Activated CD8-positive, alpha-beta memory T cell treated with anti-CD3 and anti-CD28 coated beads, Interleukin-2, amount 10 ng/mL, durations not matched to agents 7 days and 5 days (primary cell): Measurements from ENCODE around the gene CX3CL1. TPM values are rescaled to one million over a fixed set of nuclear protein-coding genes. Genes with fewer than 3 reads are reported as not detected.

Source experiments
- ATAC-seq: fragments of 150-1000 bp; cut with Tn5 transposase; one replicate; pipeline ENCODE4 v1.10.0; 2021; ENCODE audit warnings: moderate library complexity
- CTCF ChIA-PET: fragments of 350-600 bp; sonication (Branson Sonifier 250); formaldehyde crosslinking; loops from one replicate; lab custom pipeline; 2021; ENCODE audit warnings: antibody characterized with exemption; lab: Charles Lee
- DNase-seq: peaks from one replicate; pipeline ENCODE4 v3.0.0-alpha.2; 2020
- H3K27ac Mint-ChIP-seq: one replicate; pipeline ENCODE4 v1.8.0; 2021; ENCODE audit warnings: mild to moderate bottlenecking, mixed read lengths
- H3K27me3 Mint-ChIP-seq: one replicate; pipeline ENCODE4 v1.8.0; 2021; ENCODE audit warnings: mixed read lengths
- H3K36me3 Mint-ChIP-seq: one replicate; pipeline ENCODE4 v1.8.0; 2021; ENCODE audit warnings: mild to moderate bottlenecking, mixed read lengths
- H3K4me1 Mint-ChIP-seq: one replicate; pipeline ENCODE4 v1.8.0; 2021; ENCODE audit warnings: mixed read lengths
- H3K4me3 Mint-ChIP-seq: one replicate; pipeline ENCODE4 v1.8.0; 2021; ENCODE audit warnings: mild to moderate bottlenecking, moderate library complexity, mixed read lengths
- H3K9me3 Mint-ChIP-seq: one replicate; pipeline ENCODE4 v1.8.0; 2022; ENCODE audit warnings: low read depth, mixed read lengths
- total RNA-seq, 2 experiments: library from RNA; stranded (reverse); gene quantifications; one replicate each; pipeline ENCODE4 v1.2.3, GENCODE V29; 2021

The CX3CL1 gene
- total RNA-seq, 2 experiments from 2014 or later = not detected

- Mint-ChIP-seq H3K27ac (no peak overlapping the region), H3K36me3 (no peaks in the 10 kb centered on the region), H3K9me3 (no peaks in the 10 kb centered on the region), H3K4me1 (no peaks in the 10 kb centered on the region), H3K4me3 (no peak overlapping the region), H3K27me3 (peaks cover 7% of the 10 kb centered on the region)
- DNase-seq (no peak), ATAC-seq (no peak)
- CTCF ChIA-PET = interaction anchor here (1.5 to 15.5 kb wide), 2 partner anchors 15 to 107 kb away, joined by 3 to 283 read pairs; no protein-coding TSS in a partner anchor
Measured at GRCh38 chr16:57409870-57410587, 37.7 kb downstream of the CX3CL1 start.

- Mint-ChIP-seq H3K4me1 (no peaks in the 10 kb centered on the region), H3K27me3 (peaks cover 3% of the 10 kb centered on the region), H3K36me3 (no peaks in the 10 kb centered on the region), H3K9me3 (no peaks in the 10 kb centered on the region), H3K4me3 (no peak overlapping the region), H3K27ac (no peak overlapping the region)
- DNase-seq (no peak), ATAC-seq (no peak)
- CTCF ChIA-PET = interaction anchor here (15.5 kb wide), 1 partner anchor 109 kb away, joined by 283 read pairs; no protein-coding TSS in a partner anchor
Measured at GRCh38 chr16:57411362-57411976, 39.2 kb downstream of the CX3CL1 start.

DNA sequence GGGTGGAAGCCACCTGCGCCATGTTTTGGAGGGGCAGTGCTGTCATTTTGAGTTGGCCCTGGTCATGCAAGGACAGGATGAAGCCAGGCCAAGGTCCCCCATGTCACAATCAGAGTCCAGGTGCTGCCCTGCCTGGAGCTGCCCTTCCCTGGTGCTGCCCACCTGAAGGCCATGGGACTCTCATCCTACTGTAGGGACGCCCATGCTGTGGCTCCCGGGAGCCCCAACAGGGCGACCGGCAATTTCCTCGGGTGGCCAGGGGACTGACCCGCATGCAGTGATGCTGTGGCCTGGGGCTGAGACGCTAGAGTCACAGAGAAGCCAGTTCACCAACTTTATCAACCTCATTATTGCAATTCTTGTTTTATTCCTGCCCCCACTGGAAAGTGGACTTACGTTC, 40.3 kb downstream of the CX3CL1 start:
- CTCF ChIA-PET = interaction anchor here (15.5 kb wide), 1 partner anchor 110 kb away, joined by 283 read pairs; no protein-coding TSS in a partner anchor
- no peak for ATAC-seq
- Mint-ChIP-seq H3K27me3 (peaks cover 3% of the 10 kb centered on the region), H3K9me3 (no peaks in the 10 kb centered on the region), H3K36me3 (no peaks in the 10 kb centered on the region), H3K27ac (no peak overlapping the region), H3K4me1 (peaks cover 6% of the 10 kb centered on the region), H3K4me3 (no peak overlapping the region)
- no peak for DNase-seq

GRCh38 chr16:57413301-57413730, 41.0 kb downstream of the CX3CL1 start:
- Mint-ChIP-seq H3K36me3 (no peaks in the 10 kb centered on the region), H3K27me3 (peaks cover 3% of the 10 kb centered on the region), H3K27ac (no peak overlapping the region), H3K9me3 (no peaks in the 10 kb centered on the region), H3K4me3 (no peak overlapping the region), H3K4me1 (peaks cover 10% of the 10 kb centered on the region)
- no peak for ATAC-seq
- CTCF ChIA-PET = interaction anchor here (1.6 to 15.5 kb wide), 2 partner anchors 106 to 111 kb away, joined by 7 to 283 read pairs; no protein-coding TSS in a partner anchor
- DNase-seq = no peak

GRCh38 chr16:57413733-57414132, 41.4 kb downstream of the CX3CL1 start:
- no peak for DNase-seq
- Mint-ChIP-seq H3K9me3 (no peaks in the 10 kb centered on the region), H3K4me3 (no peak overlapping the region), H3K27me3 (peaks cover 3% of the 10 kb centered on the region), H3K4me1 (peaks cover 13% of the 10 kb centered on the region), H3K36me3 (no peaks in the 10 kb centered on the region), H3K27ac (no peak overlapping the region)
- ATAC-seq = no peak
- CTCF ChIA-PET = interaction anchor here (0.6 to 15.5 kb wide), 4 partner anchors 8 to 111 kb away, joined by 3 to 283 read pairs (median 5); no protein-coding TSS in a partner anchor

- Mint-ChIP-seq H3K27me3 (no peaks in the 10 kb centered on the region), H3K4me1 (peaks cover 19% of the 10 kb centered on the region), H3K36me3 (no peaks in the 10 kb centered on the region), H3K4me3 (no peak overlapping the region), H3K27ac (no peak overlapping the region), H3K9me3 (no peaks in the 10 kb centered on the region)
- CTCF ChIA-PET = interaction anchor here (0.9 to 15.5 kb wide), 21 partner anchors 11 to 332 kb away, joined by 3 to 283 read pairs (median 6); partner anchors contain the start of genes ARL2BP, CCL17, CIAPIN1 and COQ9
- ATAC-seq (no peak), DNase-seq (no peak)
Measured at GRCh38 chr16:57416084-57416483, 43.8 kb downstream of the CX3CL1 start.

- no peaks in the 10 kb centered on the region for H3K27me3 Mint-ChIP-seq
- no peak overlapping the region for H3K4me3 Mint-ChIP-seq
- peak overlapping the region; percentile 83 for H3K27ac Mint-ChIP-seq
- DNase-seq (no peak), ATAC-seq (no peak)
- H3K36me3 Mint-ChIP-seq = no peaks in the 10 kb centered on the region
- H3K4me1 Mint-ChIP-seq = peaks cover 19% of the 10 kb centered on the region
- H3K9me3 Mint-ChIP-seq = no peaks in the 10 kb centered on the region
- CTCF ChIA-PET = interaction anchor here (0.7 to 15.5 kb wide), 17 partner anchors 12 to 336 kb away, joined by 3 to 283 read pairs (median 8); partner anchors contain the start of genes CIAPIN1, COQ9 and POLR2C
Measured at GRCh38 chr16:57419506-57419905, 47.2 kb downstream of the CX3CL1 start.

- CTCF ChIA-PET = interaction anchor here (1.0 to 15.5 kb wide), 4 partner anchors 40 to 119 kb away, joined by 3 to 283 read pairs (median 8); partner anchors contain the start of gene POLR2C
- DNase-seq (no peak), ATAC-seq (no peak)
Measured at GRCh38 chr16:57422026-57422944, 50.0 kb downstream of the CX3CL1 start.

GRCh38 chr16:57423152-57423551, 50.9 kb downstream of the CX3CL1 start:
- peaks cover 9% of the 10 kb centered on the region for H3K4me1 Mint-ChIP-seq
- H3K36me3 Mint-ChIP-seq = peaks cover 5% of the 10 kb centered on the region
- CTCF ChIA-PET = interaction anchor here (0.7 to 15.5 kb wide), 5 partner anchors 39 to 120 kb away, joined by 3 to 283 read pairs (median 5); partner anchors contain the start of gene POLR2C
- no peak overlapping the region for H3K27ac Mint-ChIP-seq
- H3K4me3 Mint-ChIP-seq = no peak overlapping the region
- H3K27me3 Mint-ChIP-seq = no peaks in the 10 kb centered on the region
- DNase-seq (no peak), ATAC-seq (no peak)
- no peaks in the 10 kb centered on the region for H3K9me3 Mint-ChIP-seq

More at GRCh38 chr16:57422026-57422944, 50.0 kb downstream of the CX3CL1 start:
- Mint-ChIP-seq H3K9me3 (no peaks in the 10 kb centered on the region), H3K27ac (no peak overlapping the region), H3K27me3 (no peaks in the 10 kb centered on the region), H3K4me3 (no peak overlapping the region), H3K36me3 (peaks cover 2% of the 10 kb centered on the region), H3K4me1 (peaks cover 14% of the 10 kb centered on the region)

- DNase-seq = no peak
- Mint-ChIP-seq H3K4me3 (no peak overlapping the region), H3K36me3 (peaks cover 14% of the 10 kb centered on the region), H3K4me1 (no peaks in the 10 kb centered on the region), H3K27me3 (no peaks in the 10 kb centered on the region), H3K27ac (no peak overlapping the region), H3K9me3 (no peaks in the 10 kb centered on the region)
- CTCF ChIA-PET = interaction anchor here (0.7 to 15.5 kb wide), 3 partner anchors 95 to 709 kb away, joined by 3 to 283 read pairs (median 3); no protein-coding TSS in a partner anchor
- ATAC-seq = no peak
Measured at GRCh38 chr16:57424583-57424982, 52.3 kb downstream of the CX3CL1 start.

GRCh38 chr16:57426356-57426755, 54.1 kb downstream of the CX3CL1 start:
- no peaks in the 10 kb centered on the region for H3K4me1 Mint-ChIP-seq
- no peaks in the 10 kb centered on the region for H3K27me3 Mint-ChIP-seq
- H3K36me3 Mint-ChIP-seq = peaks cover 30% of the 10 kb centered on the region
- H3K9me3 Mint-ChIP-seq = no peaks in the 10 kb centered on the region
- ATAC-seq = no peak
- CTCF ChIA-PET = interaction anchor here (1.1 to 2.6 kb wide), 3 partner anchors 9 to 126 kb away, joined by 3 to 11 read pairs (median 6); no protein-coding TSS in a partner anchor
- H3K4me3 Mint-ChIP-seq = no peak overlapping the region
- no peak for DNase-seq
- no peak overlapping the region for H3K27ac Mint-ChIP-seq

GRCh38 chr16:57427307-57427706, 55.0 kb downstream of the CX3CL1 start:
- ATAC-seq = no peak

More at GRCh38 chr16:57427307-57427706, 55.0 kb downstream of the CX3CL1 start:
- Mint-ChIP-seq H3K9me3 (no peaks in the 10 kb centered on the region), H3K27ac (no peak overlapping the region), H3K27me3 (no peaks in the 10 kb centered on the region), H3K4me1 (no peaks in the 10 kb centered on the region), H3K4me3 (no peak overlapping the region), H3K36me3 (peaks cover 32% of the 10 kb centered on the region)
- no peak for DNase-seq
- CTCF ChIA-PET = interaction anchor here (1.1 to 2.6 kb wide), 3 partner anchors 10 to 127 kb away, joined by 3 to 11 read pairs (median 6); no protein-coding TSS in a partner anchor
